KMS-11 (cell line): ENCODE results near the gene TBCEL.

Experiments used
- H2AFZ ChIP-seq: fragments of 200-600 bp; sonication (generic); 2 replicates; pipeline ENCODE4 v1.6.1; 2016; ENCODE audit warnings: antibody characterized with exemption, mixed run types, low read depth
- H3K27ac ChIP-seq: fragments of 200-600 bp; sonication (generic); 2 replicates; pipeline ENCODE4 v1.6.1; 2016; ENCODE audit warnings: mild to moderate bottlenecking, mixed run types
- H3K27me3 ChIP-seq: fragments of 200-600 bp; sonication (generic); 2 replicates; pipeline ENCODE4 v1.6.1; 2017; ENCODE audit warnings: mild to moderate bottlenecking, low read depth, mixed run types, moderate library complexity; ENCODE audit not compliant: insufficient read depth
- H3K36me3 ChIP-seq: fragments of 200-600 bp; sonication (generic); 2 replicates; pipeline ENCODE4 v1.6.1; 2017; ENCODE audit warnings: mild to moderate bottlenecking, mixed run types; ENCODE audit not compliant: insufficient read depth
- H3K4me1 ChIP-seq: fragments of 200-600 bp; sonication (generic); 2 replicates; pipeline ENCODE4 v1.6.1; 2016; ENCODE audit warnings: mild to moderate bottlenecking, low read depth, mixed run types; ENCODE audit not compliant: poor library complexity, severe bottlenecking
- H3K4me2 ChIP-seq: fragments of 200-600 bp; sonication (generic); 2 replicates; pipeline ENCODE4 v1.7.0; 2016; ENCODE audit warnings: mild to moderate bottlenecking, mixed run types
- H3K4me3 ChIP-seq: fragments of 200-600 bp; sonication (generic); IDR thresholded peaks from 2 replicates; pipeline ENCODE4 v1.6.1; 2017; ENCODE audit warnings: low read depth, low read length, mixed read lengths; ENCODE audit not compliant: insufficient read depth
- H3K79me2 ChIP-seq: fragments of 200-600 bp; sonication (generic); 2 replicates; pipeline ENCODE4 v1.6.1; 2016; ENCODE audit warnings: low read depth, mixed run types; ENCODE audit not compliant: insufficient read depth
- H3K9ac ChIP-seq: fragments of 200-600 bp; sonication (generic); 2 replicates; pipeline ENCODE4 v1.6.1; 2016; ENCODE audit warnings: mild to moderate bottlenecking, mixed run types
- H4K20me1 ChIP-seq: fragments of 200-600 bp; sonication (generic); 2 replicates; pipeline ENCODE4 v1.6.1; 2016; ENCODE audit warnings: mild to moderate bottlenecking, mixed run types; ENCODE audit not compliant: insufficient read depth
- TF ChIP-seq, protein P1 (sequence below): fragments of 200-600 bp; sonication (generic); conservative IDR thresholded peaks from 2 replicates; pipeline ENCODE4 v1.6.1; 2017; ENCODE audit warnings: low read depth, mild to moderate bottlenecking, antibody characterized with exemption, low read length, moderate library complexity, mixed read lengths

TBCEL gene

DNA sequence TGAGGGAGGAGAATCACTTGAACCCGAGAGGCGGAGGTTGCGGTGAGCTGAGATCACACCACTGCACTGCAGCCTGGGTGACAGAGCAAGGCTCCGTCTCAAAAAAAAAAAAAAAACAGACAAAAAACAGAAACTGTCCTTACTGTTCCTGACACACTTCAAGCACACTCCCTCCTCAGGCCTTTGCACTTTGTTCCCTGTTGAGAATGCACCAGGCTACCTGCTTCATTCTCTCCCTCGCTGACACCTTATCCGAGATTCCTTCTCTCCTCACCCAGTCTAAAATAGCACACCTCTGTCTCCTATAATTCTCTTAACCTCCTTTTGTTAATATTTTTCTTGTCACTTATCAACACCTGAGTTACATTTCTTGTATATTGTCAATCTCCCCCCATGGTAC lies 44.9 kb downstream of the TBCEL start:
- peaks cover 24% of the 10 kb centered on the region for H3K4me1 ChIP-seq
- no peak overlapping the region for H3K27ac ChIP-seq
- H2AFZ ChIP-seq = no peak overlapping the region
- no peaks in the 10 kb centered on the region for H3K27me3 ChIP-seq
- TF ChIP-seq, protein P1, sequence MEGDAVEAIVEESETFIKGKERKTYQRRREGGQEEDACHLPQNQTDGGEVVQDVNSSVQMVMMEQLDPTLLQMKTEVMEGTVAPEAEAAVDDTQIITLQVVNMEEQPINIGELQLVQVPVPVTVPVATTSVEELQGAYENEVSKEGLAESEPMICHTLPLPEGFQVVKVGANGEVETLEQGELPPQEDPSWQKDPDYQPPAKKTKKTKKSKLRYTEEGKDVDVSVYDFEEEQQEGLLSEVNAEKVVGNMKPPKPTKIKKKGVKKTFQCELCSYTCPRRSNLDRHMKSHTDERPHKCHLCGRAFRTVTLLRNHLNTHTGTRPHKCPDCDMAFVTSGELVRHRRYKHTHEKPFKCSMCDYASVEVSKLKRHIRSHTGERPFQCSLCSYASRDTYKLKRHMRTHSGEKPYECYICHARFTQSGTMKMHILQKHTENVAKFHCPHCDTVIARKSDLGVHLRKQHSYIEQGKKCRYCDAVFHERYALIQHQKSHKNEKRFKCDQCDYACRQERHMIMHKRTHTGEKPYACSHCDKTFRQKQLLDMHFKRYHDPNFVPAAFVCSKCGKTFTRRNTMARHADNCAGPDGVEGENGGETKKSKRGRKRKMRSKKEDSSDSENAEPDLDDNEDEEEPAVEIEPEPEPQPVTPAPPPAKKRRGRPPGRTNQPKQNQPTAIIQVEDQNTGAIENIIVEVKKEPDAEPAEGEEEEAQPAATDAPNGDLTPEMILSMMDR = no peak
- no peaks in the 10 kb centered on the region for H3K36me3 ChIP-seq
- H3K9ac ChIP-seq = no peak overlapping the region
- H3K4me3 ChIP-seq = no peak overlapping the region
- no peaks in the 10 kb centered on the region for H3K79me2 ChIP-seq
- no peaks in the 10 kb centered on the region for H4K20me1 ChIP-seq
- no peak overlapping the region for H3K4me2 ChIP-seq

DNA sequence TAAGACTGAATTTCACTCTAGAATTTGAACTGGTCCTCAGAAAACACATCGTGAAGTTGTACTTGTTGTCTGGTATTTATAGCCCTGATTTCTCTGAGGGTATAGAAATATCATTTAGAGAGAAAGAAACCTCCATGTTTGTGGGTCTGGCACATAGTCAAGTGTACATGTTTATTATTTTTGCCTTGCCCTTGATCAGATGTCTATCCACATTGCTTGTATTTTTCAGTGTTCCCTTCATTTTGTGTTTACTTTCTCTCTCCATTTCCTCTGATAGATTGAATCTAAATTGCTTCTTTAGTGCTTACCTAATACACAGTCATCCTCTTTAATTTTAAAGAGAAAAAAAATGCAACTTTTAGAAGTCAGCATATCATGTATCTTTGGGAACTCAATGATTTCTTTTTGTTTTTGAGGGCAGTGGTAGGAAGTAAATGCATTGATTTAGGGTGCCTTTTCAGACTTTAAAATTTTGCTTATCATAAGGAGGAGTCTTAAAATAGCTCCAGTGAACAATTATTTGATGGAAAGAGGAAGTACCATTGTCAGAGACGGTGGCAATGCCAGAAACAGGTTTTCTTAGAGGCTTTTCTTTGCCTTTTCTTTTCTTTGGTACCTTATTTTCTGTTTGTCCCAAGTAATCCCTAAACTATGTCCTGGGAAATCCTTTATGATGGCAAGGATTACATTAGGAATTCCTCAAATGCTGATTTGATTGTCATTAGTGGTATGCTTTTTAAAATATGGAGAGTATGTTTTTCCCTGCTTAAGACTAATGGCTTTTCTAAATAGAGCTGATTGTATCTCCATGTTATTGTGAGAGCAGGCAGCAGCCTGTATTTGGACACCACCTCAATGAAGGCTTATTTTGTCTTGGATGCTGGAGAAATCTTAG lies 47.3 kb downstream of the TBCEL start:
- no peak overlapping the region for H2AFZ ChIP-seq
- peaks cover 24% of the 10 kb centered on the region for H3K4me1 ChIP-seq
- H3K27ac ChIP-seq = no peak overlapping the region
- no peak overlapping the region for H3K9ac ChIP-seq
- H4K20me1 ChIP-seq = no peaks in the 10 kb centered on the region
- no peaks in the 10 kb centered on the region for H3K36me3 ChIP-seq
- TF ChIP-seq, protein P1 = no peak
- no peak overlapping the region for H3K4me2 ChIP-seq
- no peak overlapping the region for H3K4me3 ChIP-seq
- H3K79me2 ChIP-seq = no peaks in the 10 kb centered on the region
- H3K27me3 ChIP-seq = no peaks in the 10 kb centered on the region

DNA sequence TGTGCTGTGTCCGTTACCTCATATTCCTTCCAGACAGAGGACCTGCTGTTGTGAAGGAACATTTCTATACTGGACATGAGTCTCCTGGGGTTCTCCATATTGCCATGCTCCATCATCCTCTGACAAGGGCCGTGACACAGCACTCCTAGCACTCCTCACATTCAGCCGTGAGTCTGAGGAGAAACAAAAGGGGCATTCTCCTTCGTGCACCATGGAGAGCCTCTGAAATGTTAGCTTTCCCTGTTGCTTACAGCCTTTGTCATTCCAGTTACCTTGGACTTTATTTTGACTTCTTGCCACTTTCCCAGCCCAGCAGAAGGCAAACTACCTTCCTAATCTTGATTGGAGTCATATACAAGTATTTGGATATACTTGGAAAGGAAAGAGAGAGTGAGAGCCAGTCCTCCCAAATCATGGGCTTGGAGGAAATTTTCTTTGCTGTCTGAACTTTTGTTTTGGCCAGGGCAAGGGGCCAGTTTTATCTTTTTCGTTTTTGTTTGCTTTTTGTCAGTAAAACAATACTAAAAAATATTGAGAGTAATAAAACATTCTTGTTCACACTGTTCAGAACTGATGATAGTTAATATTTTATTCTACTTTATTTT lies 48.0 kb downstream of the TBCEL start:
- H3K4me2 ChIP-seq = no peak overlapping the region
- no peak overlapping the region for H2AFZ ChIP-seq
- H3K79me2 ChIP-seq = no peaks in the 10 kb centered on the region
- no peak overlapping the region for H3K4me3 ChIP-seq
- no peaks in the 10 kb centered on the region for H3K36me3 ChIP-seq
- H4K20me1 ChIP-seq = no peaks in the 10 kb centered on the region
- H3K27me3 ChIP-seq = no peaks in the 10 kb centered on the region
- TF ChIP-seq, protein P1 = no peak
- peaks cover 20% of the 10 kb centered on the region for H3K4me1 ChIP-seq
- no peak overlapping the region for H3K9ac ChIP-seq
- H3K27ac ChIP-seq = no peak overlapping the region

DNA sequence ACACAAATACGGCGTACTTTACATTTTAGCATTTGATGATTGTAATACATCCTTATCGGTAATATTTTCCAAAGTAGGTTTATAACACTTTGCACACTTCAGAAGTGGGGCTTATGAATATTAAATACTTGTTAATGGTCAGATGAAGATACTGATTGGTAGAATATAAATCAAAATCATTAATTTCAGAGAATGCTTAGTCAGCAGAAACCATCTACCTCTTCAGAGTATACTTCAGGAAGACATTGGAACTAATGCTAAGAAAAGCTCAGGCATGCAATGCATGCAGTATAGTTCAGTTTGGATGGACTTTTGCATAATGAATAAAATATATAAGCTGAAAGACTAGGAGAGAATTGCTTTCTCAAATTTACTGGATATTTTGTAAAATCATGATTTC lies 57.4 kb downstream of the TBCEL start:
- H3K4me2 ChIP-seq = no peak overlapping the region
- no peaks in the 10 kb centered on the region for H3K4me1 ChIP-seq
- H3K9ac ChIP-seq = no peak overlapping the region
- H3K4me3 ChIP-seq = no peak overlapping the region
- no peaks in the 10 kb centered on the region for H4K20me1 ChIP-seq
- TF ChIP-seq, protein P1 = no peak
- H3K79me2 ChIP-seq = no peaks in the 10 kb centered on the region
- no peaks in the 10 kb centered on the region for H3K36me3 ChIP-seq
- H2AFZ ChIP-seq = no peak overlapping the region
- H3K27me3 ChIP-seq = no peaks in the 10 kb centered on the region
- no peak overlapping the region for H3K27ac ChIP-seq
